SJSA1 (cell line): Measurements from ENCODE around the gene TUBB4B. TPM values are rescaled to one million over a fixed set of nuclear protein-coding genes. Genes with fewer than 3 reads are reported as not detected.

Experiments
- DNase-seq, 2 experiments: peaks; one replicate each; pipeline ENCODE4 v3.0.0-alpha.2; 2015 to 2020; ENCODE audit warnings: low spot score in 2 of 2, low read depth in 1 of 2
- H3K27ac ChIP-seq: fragments of 250-450 bp; sonication (Bioruptor Pico); 2 replicates; pipeline ENCODE4 v1.5.1; 2020; ENCODE audit warnings: mild to moderate bottlenecking, moderate library complexity
- H3K27me3 ChIP-seq: fragments of 250-450 bp; sonication (Bioruptor Pico); replicated peaks from 2 replicates; pipeline ENCODE4 v1.5.1; 2020; ENCODE audit warnings: mild to moderate bottlenecking, moderate library complexity
- H3K36me3 ChIP-seq: fragments of 250-450 bp; sonication (Bioruptor Pico); 2 replicates; pipeline ENCODE4 v1.5.1; 2020; ENCODE audit warnings: mild to moderate bottlenecking
- H3K4me1 ChIP-seq: fragments of 250-450 bp; sonication (Bioruptor Pico); replicated peaks from 2 replicates; pipeline ENCODE4 v1.6.1; 2021; ENCODE audit warnings: mild to moderate bottlenecking
- H3K4me3 ChIP-seq: fragments of 250-450 bp; sonication (Bioruptor Pico); 2 replicates; pipeline ENCODE4 v1.5.1; 2020; ENCODE audit warnings: mild to moderate bottlenecking
- H3K9me3 ChIP-seq: fragments of 250-450 bp; sonication (Bioruptor Pico); replicated peaks from 2 replicates; pipeline ENCODE4 v1.5.1; 2020; ENCODE audit warnings: mild to moderate bottlenecking
- total RNA-seq: library from RNA; depleted of rRNA; stranded (reverse); fragments of >200 nt; shearing (Covaris generic); gene quantifications from 2 replicates; pipeline ENCODE4 v1.2.3, GENCODE V29; 2014

The TUBB4B gene
- total RNA-seq, 1 experiment from 2014 or later = 229 TPM

DNA sequence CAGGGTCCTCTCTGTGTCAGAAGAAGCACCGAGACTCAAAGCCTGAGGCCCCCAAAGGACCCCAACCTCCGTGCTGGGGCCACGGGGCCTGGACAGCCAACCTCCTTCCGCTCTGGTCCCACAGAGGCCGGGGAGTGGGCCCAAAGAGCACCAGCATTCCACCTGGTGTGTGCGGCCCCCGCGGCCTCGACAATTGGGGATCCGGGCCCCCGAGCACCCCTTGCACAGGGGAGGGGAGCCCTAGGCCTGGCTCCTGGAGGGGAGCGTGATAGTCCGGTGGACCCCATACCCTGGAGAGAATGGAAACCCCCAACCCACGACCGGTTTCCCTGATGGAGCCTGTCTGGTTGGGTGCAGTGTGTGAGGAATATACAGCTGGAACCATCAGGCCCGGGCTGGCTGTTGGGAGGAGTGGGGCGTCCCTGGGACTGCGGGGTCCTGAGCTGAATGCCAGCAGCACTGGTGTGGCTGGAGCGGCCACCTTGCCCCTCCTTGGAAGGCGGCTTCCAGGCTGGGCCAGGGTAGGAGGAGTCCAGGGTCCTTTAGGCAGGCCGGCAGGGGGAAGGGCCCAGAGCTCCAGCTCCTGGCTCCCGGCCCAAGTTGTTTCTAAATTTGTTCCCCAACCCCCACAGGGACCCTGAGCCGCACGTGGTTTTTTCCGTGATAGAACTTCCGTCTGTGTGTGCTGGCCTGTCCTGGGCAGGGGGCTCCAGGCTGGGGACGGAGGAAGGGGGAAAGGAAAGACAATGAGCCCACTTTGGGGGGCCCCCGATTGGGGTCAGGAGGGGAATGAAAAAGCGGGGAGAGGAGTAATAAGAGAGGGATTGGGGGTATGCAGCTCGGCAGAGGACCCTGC lies 35.6 kb downstream of the TUBB4B start:
- peak in 1 of 2 experiments; percentile 40 for DNase-seq
- no peak overlapping the region; the same call in 1 of the 2 replicates for H3K4me3 ChIP-seq
- H3K4me1 ChIP-seq = peaks cover 15% of the 10 kb centered on the region
- peak overlapping the region; percentile 49; the same call in 1 of the 2 replicates for H3K27ac ChIP-seq
- no peaks in the 10 kb centered on the region for H3K9me3 ChIP-seq
- H3K36me3 ChIP-seq = peaks cover 43% of the 10 kb centered on the region
- no peaks in the 10 kb centered on the region for H3K27me3 ChIP-seq

GRCh38 chr9:137277329-137278041 lies 36.4 kb downstream of the TUBB4B start, which contains the start of gene TOR4A:
Gene TOR4A, plus strand, starts transcription at chr9:137277726. Its CDS starts 964 bp downstream, at chr9:137278690.
- peak; percentile 58 to 85 for DNase-seq
- no peaks in the 10 kb centered on the region for H3K27me3 ChIP-seq
- peak within 1 kb of the TSS; percentile 51 for H3K4me3 ChIP-seq
- peaks cover 37% of the 10 kb centered on the region for H3K36me3 ChIP-seq
- peak within 1 kb of the TSS; percentile 49 for H3K27ac ChIP-seq
- peaks cover 15% of the 10 kb centered on the region for H3K4me1 ChIP-seq
- no peaks in the 10 kb centered on the region for H3K9me3 ChIP-seq

GRCh38 chr9:137278061-137278701 lies 37.1 kb downstream of the TUBB4B start:
- Histone ChIP-seq H3K4me3 (peak overlapping the region; percentile 51), H3K27me3 (no peaks in the 10 kb centered on the region), H3K4me1 (peaks cover 15% of the 10 kb centered on the region), H3K9me3 (no peaks in the 10 kb centered on the region), H3K36me3 (peaks cover 33% of the 10 kb centered on the region), H3K27ac (peak overlapping the region; percentile 49)
- peak in 1 of 2 experiments; percentile 45 for DNase-seq

DNA sequence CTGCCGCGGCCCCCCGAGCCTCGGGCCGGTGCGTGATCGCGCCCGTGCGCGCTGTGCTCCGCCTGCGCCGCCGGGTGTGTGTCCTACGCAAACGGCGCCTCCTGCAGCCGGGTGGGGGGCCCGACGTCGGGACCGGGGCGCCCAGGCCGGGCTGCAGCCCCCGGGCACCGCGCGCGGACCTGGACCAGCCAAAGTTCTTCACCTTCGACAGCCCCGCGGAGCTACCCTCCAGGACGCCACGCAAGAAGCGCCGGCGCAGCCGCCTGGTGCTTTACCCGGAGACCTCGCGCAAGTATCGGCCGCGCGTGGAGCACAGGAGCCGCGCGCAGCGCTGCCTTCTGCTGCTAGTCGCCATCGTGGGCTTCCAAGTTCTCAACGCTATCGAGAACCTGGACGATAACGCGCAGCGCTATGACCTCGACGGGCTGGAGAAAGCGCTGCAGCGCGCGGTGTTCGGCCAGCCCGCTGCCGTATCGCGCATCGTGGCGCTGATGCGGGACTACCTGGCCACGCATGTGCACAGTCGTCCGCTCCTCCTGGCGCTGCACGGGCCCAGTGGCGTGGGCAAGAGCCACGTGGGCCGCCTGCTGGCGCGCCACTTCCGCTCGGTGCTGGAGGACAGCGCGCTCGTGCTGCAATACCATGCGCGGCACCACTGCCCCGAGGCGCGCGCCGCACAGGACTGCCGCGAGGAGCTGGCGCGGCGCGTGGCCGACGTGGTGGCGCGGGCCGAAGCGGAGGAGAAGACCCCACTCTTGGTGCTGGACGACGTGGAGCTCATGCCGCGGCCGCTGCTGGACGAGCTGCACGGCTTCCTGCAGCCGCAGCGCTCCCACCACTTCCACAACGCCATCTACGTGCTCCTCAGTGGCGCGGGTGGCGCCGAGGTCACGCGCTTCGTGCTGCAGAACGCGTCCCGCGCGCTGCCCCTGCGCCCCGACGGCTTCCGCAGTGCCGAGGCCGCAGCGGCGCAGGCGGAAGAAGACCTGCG lies 37.9 kb downstream of the TUBB4B start:
- H3K27me3 ChIP-seq = no peaks in the 10 kb centered on the region
- H3K4me3 ChIP-seq = peak overlapping the region; percentile 51; the same call in 1 of the 2 replicates
- no peaks in the 10 kb centered on the region for H3K9me3 ChIP-seq
- peaks cover 31% of the 10 kb centered on the region for H3K36me3 ChIP-seq
- no peak overlapping the region for H3K27ac ChIP-seq
- peaks cover 15% of the 10 kb centered on the region for H3K4me1 ChIP-seq
- no peak for DNase-seq

- Histone ChIP-seq H3K27me3 (no peaks in the 10 kb centered on the region), H3K4me1 (peaks cover 15% of the 10 kb centered on the region), H3K36me3 (peaks cover 31% of the 10 kb centered on the region), H3K27ac (no peak overlapping the region), H3K9me3 (no peaks in the 10 kb centered on the region), H3K4me3 (no peak overlapping the region)
- peak in 1 of 2 experiments; percentile 39 for DNase-seq
Observed at GRCh38 chr9:137279741-137280473, 38.8 kb downstream of the TUBB4B start.

DNA sequence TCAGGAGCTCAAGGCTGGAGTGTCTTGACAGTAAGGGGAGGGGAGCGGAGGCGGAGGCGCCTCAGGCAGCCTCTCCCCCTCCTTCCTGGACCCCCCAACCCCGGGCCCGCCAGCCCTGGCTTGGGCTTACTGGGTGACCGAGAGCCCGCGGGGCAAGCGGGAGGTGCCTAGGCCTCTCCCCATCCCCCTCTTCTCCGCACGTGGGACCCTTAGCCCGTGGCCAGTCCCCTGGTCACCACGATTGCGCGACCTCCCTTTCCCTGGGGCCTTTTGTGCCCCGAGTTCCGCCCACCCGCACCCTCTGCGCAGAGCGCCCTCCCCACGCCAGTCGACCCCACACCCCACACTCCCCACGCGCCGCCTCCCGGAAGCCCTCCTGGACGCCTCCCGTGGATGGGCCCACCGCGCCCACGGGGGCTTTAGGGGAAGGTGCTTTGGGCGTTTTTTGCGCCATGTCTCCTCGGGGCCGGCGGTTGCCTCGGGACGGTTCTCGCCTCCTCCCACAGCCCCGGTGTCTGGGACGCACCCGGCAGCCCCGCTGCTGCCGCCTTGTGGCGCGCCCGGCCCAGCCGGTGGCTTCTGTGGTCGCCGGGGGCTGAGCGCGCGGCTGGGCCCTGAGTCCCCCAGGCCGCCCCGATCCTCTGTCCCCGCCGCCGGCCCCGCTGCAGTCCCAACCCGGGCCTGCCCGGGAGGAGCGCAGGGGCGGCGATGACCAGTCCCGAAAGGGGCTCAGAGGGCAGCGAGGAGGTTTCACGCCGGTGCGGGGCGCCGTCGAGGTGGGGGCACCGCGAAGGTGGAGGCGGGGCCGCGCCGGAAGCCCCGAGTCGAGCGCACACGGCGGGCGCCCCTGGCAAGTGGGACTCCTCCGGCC lies 39.6 kb downstream of the TUBB4B start:
- H3K27ac ChIP-seq = no peak overlapping the region
- H3K9me3 ChIP-seq = no peaks in the 10 kb centered on the region
- DNase-seq = peak in 1 of 2 experiments; percentile 39
- peaks cover 15% of the 10 kb centered on the region for H3K4me1 ChIP-seq
- H3K27me3 ChIP-seq = no peaks in the 10 kb centered on the region
- H3K36me3 ChIP-seq = peaks cover 31% of the 10 kb centered on the region
- no peak overlapping the region for H3K4me3 ChIP-seq

- H3K27ac ChIP-seq = no peak overlapping the region
- H3K4me1 ChIP-seq = peaks cover 15% of the 10 kb centered on the region
- no peaks in the 10 kb centered on the region for H3K9me3 ChIP-seq
- DNase-seq = no peak
- H3K27me3 ChIP-seq = no peaks in the 10 kb centered on the region
- H3K36me3 ChIP-seq = peaks cover 30% of the 10 kb centered on the region
- H3K4me3 ChIP-seq = no peak overlapping the region
Observed at GRCh38 chr9:137281345-137282116, 40.4 kb downstream of the TUBB4B start.

- Histone ChIP-seq H3K36me3 (peaks cover 2% of the 10 kb centered on the region; the same call in 1 of the 2 replicates), H3K27me3 (no peaks in the 10 kb centered on the region), H3K27ac (no peak overlapping the region), H3K4me3 (no peak overlapping the region), H3K4me1 (no peaks in the 10 kb centered on the region), H3K9me3 (no peaks in the 10 kb centered on the region)
- peak in 1 of 2 experiments; percentile 28 for DNase-seq
Observed at GRCh38 chr9:137286975-137287383, 45.9 kb downstream of the TUBB4B start.

- no peak for DNase-seq
- no peak overlapping the region for H3K27ac ChIP-seq
- peaks cover 25% of the 10 kb centered on the region for H3K4me1 ChIP-seq
- H3K9me3 ChIP-seq = no peaks in the 10 kb centered on the region; the same call in 1 of the 2 replicates
- H3K4me3 ChIP-seq = no peak overlapping the region
- peaks cover 19% of the 10 kb centered on the region for H3K27me3 ChIP-seq
- no peaks in the 10 kb centered on the region for H3K36me3 ChIP-seq
Observed at GRCh38 chr9:137293094-137293481, 52.0 kb downstream of the TUBB4B start.
